ENCODE data around the gene PCDHGA5. TPM values are rescaled to one million over a fixed set of nuclear protein-coding genes. Genes with fewer than 3 reads are reported as not detected.

PCDHGA5 gene
- total RNA-seq, 1 experiment from 2014 or later = 1.3 TPM

- Histone ChIP-seq H2AFZ (ENCODE audit: low read length) (peak within 1 kb of the TSS; percentile 35), H3K27me3 (ENCODE audit: insufficient read depth, low read length) (no peaks in the 10 kb centered on the region), H3K4me1 (ENCODE audit: insufficient read depth, low read length) (no peaks in the 10 kb centered on the region), H3K27ac (ENCODE audit: insufficient read length, low read depth, low read length) (no peak within 1 kb of the TSS), H3K79me1 (ENCODE audit: insufficient read depth, low read depth, low read length, poor library complexity, severe bottlenecking) (no peaks in the 10 kb centered on the region), H3K23me2 (ENCODE audit: insufficient read length, low read depth, low read length, poor library complexity, severe bottlenecking) (no peaks in the 10 kb centered on the region), H3K9ac (ENCODE audit: extremely low read depth, insufficient read length, low read length) (no peak within 1 kb of the TSS), H4K5ac (ENCODE audit: insufficient read length, low read depth, low read length) (no peak within 1 kb of the TSS), H3K79me2 (ENCODE audit: insufficient read depth, low read length) (no peaks in the 10 kb centered on the region), H2BK15ac (ENCODE audit: low read depth, low read length) (no peak within 1 kb of the TSS), H3K14ac (ENCODE audit: insufficient read depth, low read length) (no peak within 1 kb of the TSS), H2BK12ac (ENCODE audit: insufficient read length, low read depth, low read length) (no peak within 1 kb of the TSS), H4K8ac (replicated peaks; ENCODE audit: insufficient read length, low read depth, low read length) (no peak within 1 kb of the TSS), H4K91ac (ENCODE audit: insufficient read length, low read depth, low read length) (no peak within 1 kb of the TSS), H4K20me1 (ENCODE audit: control insufficient read depth, insufficient read depth, insufficient read length) (no peaks in the 10 kb centered on the region), H2BK5ac (ENCODE audit: insufficient read length, low read length) (no peak within 1 kb of the TSS), H2BK20ac (ENCODE audit: low read depth, low read length, poor library complexity, severe bottlenecking) (no peak within 1 kb of the TSS), H2AK5ac (ENCODE audit: insufficient read length, low read length) (no peak within 1 kb of the TSS), H2BK120ac (ENCODE audit: low read depth, low read length, poor library complexity, severe bottlenecking) (no peak within 1 kb of the TSS), H3K9me3 (ENCODE audit: control insufficient read depth, low read depth, low read length) (peaks cover 25% of the 10 kb centered on the region), H3K4ac (ENCODE audit: low read depth, low read length) (no peak within 1 kb of the TSS), H3K4me2 (ENCODE audit: insufficient read depth, insufficient read length, low read length) (no peak within 1 kb of the TSS), H3K23ac (ENCODE audit: insufficient read length, low read depth, low read length) (no peak within 1 kb of the TSS), H3K56ac (ENCODE audit: insufficient read length, low read depth, low read length) (no peak within 1 kb of the TSS), H3T11ph (ENCODE audit: low read length) (no peak within 1 kb of the TSS), H3K18ac (ENCODE audit: insufficient read length, low read depth, low read length) (no peak within 1 kb of the TSS)
- WGBS (ENCODE audit: extremely low coverage, insufficient read length, low lambda C conversion rate) = no CpG with 5 or more reads among the region's 9 CpGs
- Mint-ChIP-seq H3K36me3 (ENCODE audit: insufficient read depth in 1 of 3, low read depth in 3 of 3) (peaks cover 17 to 52% (median 33%) of the 10 kb centered on the region in 3 experiments), H3K9me3 (peaks cover 65 to 77% of the 10 kb centered on the region in 2 experiments), H3K4me3 (peak within 1 kb of the TSS in 1 of 2 experiments; percentile 44; a peak in 1 of 5 replicates), H3K4me1 (peaks cover 2 to 4% of the 10 kb centered on the region in 2 experiments; a peak in 2 of 4 replicates), H3K27ac (no peak within 1 kb of the TSS), H3K27me3 (ENCODE audit: low read depth) (peaks cover 9% of the 10 kb centered on the region)
- TF ChIP-seq CTCF (conservative IDR thresholded peaks at IDR 0.05) = peak; percentile 66
- DNase-seq = no peak
Measured at GRCh38 chr5:141343242-141343952, 20.6 kb upstream of the PCDHGA5 start, which contains the start of gene PCDHGA3. TSS of gene PCDHGA3 (plus strand) at chr5:141343829. CDS start at chr5:141344034, 205 bp downstream.
